Left cardiac atrium (tissue), 4 donors: ENCODE data around the gene STX16. TPM values are rescaled to one million over a fixed set of nuclear protein-coding genes. Genes with fewer than 3 reads are reported as not detected.
A peak's percentile ranks its signal among the peaks of the same experiment; 100 is the strongest.

Source experiments
- ATAC-seq, 2 donors: fragments of 200-7000 bp; cut with Tn5 transposase; one replicate each; pipeline ENCODE4 v1.9.1; 2020; ENCODE audit warnings: mild to moderate bottlenecking in 2 of 2, moderate library complexity in 2 of 2
- DNase-seq: peaks from one replicate; pipeline ENCODE4 v3.0.0-alpha.2; 2020
- intact Hi-C, 2 donors: fragments of 100-400 bp; cut with DNase I; formaldehyde crosslinking; loops; one replicate each; pipeline versions ENCODE4 v1.14.1 to v1.15.1; 2022 to 2023
- long read RNA-seq: library from polyadenylated mRNA; unstranded; transcript quantifications from one replicate; pipeline ENCODE4 v2.0.0, GENCODE V29; 2021
- total RNA-seq, 2 donors: library from RNA; stranded (reverse); fragmentation: NEBNext Ultra II Directional; extraction: Animal tissue kit (Norgen Biotek cat#: 25700); gene quantifications; one replicate each; pipeline ENCODE4 v1.2.1, GENCODE V29; 2021
- donor health status: DM: no; HTN: yes; CAD: no.
- donor health status: DM: no; HTN: yes; CAD: no; lungs with severe emphysema.
- donor health status: DM: yes; HTN: yes; CAD: no.
- donor health status: Dilated cardiomyopathy.

Gene STX16, protein sequence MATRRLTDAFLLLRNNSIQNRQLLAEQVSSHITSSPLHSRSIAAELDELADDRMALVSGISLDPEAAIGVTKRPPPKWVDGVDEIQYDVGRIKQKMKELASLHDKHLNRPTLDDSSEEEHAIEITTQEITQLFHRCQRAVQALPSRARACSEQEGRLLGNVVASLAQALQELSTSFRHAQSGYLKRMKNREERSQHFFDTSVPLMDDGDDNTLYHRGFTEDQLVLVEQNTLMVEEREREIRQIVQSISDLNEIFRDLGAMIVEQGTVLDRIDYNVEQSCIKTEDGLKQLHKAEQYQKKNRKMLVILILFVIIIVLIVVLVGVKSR
- total RNA-seq = 10 to 100 TPM; 22.8 to 32.0 TPM
- long read RNA-seq, full-length matches to known transcripts = 5 of 6 reads
- long read RNA-seq, partial matches to known transcripts = 0 of 6 reads
- long read RNA-seq, other reads (novel, unspliced or antisense) = 1 of 6 reads

DNA sequence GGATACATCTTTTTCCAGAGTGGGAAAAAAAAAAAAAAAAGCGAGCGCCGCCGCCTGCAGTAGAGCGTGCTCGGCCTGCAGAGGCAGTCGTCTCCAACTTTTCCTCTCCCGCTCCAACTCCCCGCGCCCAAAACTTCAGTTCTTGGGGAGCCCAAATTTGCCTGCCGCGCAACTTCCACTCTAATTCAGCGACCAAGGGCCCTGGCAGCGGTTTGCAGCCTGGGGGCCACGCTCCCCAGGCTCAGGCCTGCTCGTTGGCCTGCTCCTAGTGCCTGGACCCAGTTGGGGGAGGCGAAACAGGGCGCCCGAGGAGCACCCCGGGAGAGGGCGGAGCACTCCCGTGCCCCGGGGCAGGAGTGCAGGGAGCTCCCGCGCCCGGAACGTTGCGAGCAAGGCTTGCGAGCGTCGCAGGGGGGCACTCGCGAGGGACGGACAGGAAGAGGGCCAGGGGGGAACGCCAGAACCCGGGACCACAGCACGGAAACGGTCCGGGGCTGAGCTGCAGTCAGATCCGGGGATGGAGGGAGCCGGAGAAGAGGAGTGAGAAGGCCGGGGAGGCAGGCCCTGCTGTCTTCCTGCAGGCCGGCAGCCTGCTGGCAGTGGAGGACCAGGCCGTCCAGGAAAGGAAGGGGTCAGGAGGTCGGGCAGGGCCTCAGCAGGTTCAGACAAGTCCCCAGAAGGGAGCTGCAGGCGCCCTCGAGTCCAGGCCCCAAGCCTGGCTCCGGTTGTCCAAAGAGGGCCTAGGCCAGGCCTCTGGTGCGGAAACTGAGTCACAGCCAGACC lies at the start of gene STX16:
TSS of gene STX16 (plus strand) at position 508 of the 783 bp plus-strand sequence. CDS start 724 bp downstream, outside the sequence.
- intact Hi-C loops = loop anchor here in 1 of 2 donors (5.0 to 10.0 kb wide), 2 partner anchors 184 to 414 kb away; no protein-coding TSS in a partner anchor
- peak; percentile 91 for DNase-seq
- ATAC-seq = peak; percentile 94 to 96

GRCh38 chr20:58602124-58602523 lies 49.0 kb upstream of the STX16 start:
- ATAC-seq (no peak), DNase-seq (no peak)
- intact Hi-C loops = no loop called here

GRCh38 chr20:58603721-58604120 lies 47.4 kb upstream of the STX16 start:
- no peak for DNase-seq
- intact Hi-C loops = no loop called here
- ATAC-seq = no peak

DNA sequence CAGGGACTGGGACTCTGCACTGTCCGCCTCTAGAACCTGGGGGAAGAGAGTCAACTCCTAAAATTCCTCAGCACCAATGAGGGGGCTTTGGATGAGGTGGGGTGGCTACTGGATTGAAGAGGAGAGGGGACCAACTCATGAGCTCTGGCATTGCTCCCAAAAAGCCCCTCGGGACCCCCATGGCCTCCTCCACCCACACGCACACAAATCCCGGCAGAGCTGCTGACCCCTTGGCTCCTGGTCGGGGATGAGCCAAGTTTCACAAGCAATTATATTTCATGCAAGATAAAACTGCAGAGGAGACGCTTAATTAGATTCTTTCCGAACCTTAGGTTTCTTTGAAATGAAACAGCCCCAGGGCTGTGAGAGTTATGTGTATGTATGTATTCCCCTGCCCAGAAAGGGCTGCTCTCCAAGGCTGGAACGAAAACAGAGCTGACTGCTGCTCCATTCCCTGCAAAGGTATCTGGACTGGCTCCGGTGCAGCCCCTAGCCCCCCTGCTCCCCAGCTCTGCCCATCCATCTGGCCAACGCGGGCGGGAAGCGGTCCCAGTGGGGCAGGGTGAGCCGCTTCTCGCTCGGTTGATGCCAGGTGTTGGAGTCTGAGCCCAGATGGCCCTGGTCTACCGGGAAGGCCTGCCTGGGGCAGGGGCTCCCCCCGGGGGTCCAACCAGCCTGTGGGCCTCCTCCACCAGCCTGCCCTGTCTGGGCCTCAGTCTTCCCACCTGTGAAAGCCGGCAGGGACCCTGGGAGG lies 46.8 kb upstream of the STX16 start:
- ATAC-seq (peak in 1 of 2 donors; percentile 38), DNase-seq (no peak)
- intact Hi-C loops = no loop called here

DNA sequence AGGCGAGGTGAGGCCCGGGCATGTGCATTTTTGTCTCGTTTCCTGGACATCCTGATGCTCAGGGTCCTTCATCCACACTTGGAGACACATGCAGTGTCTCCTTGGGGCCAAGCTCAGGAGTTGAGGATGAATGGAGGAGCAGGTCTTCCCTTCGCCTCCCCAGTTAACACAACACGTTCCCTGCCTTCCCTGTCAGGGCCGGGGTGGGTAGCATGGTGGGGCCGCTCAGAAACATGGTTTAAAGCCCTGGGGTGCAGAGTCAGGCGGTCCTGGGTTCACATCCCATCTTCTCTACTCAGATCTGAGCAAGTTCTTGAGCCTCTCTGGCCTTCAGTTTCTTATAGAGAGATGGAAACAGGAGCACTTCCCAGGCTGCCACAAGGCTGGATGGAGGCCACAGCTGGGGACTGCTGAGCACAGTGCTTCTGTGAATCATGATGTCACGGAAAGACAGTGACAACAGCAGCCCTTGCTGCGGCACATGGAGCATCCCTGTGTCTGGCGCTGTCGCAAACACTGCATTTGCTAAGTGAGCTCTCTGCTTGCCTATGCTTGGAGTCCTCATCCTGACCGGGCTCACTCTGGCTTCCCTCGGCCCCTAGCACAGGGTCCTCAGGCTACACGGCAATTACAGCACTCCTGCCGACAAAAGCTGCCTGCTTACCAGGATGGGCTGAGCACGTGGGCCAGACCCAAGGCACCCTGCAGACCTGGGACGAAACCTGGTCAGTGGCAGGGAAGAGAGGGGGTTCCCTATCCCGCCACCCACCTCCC lies 45.6 kb upstream of the STX16 start:
- ATAC-seq (no peak), DNase-seq (no peak)
- intact Hi-C loops = no loop called here

GRCh38 chr20:58606184-58606583 lies 44.9 kb upstream of the STX16 start:
- intact Hi-C loops = no loop called here
- no peak for ATAC-seq
- DNase-seq = no peak

GRCh38 chr20:58608096-58608840 lies 42.8 kb upstream of the STX16 start:
- no peak for ATAC-seq
- intact Hi-C loops = no loop called here
- no peak for DNase-seq

- intact Hi-C loops = no loop called here
- ATAC-seq (no peak), DNase-seq (no peak)
Observed at GRCh38 chr20:58609026-58609425, 42.1 kb upstream of the STX16 start.

DNA sequence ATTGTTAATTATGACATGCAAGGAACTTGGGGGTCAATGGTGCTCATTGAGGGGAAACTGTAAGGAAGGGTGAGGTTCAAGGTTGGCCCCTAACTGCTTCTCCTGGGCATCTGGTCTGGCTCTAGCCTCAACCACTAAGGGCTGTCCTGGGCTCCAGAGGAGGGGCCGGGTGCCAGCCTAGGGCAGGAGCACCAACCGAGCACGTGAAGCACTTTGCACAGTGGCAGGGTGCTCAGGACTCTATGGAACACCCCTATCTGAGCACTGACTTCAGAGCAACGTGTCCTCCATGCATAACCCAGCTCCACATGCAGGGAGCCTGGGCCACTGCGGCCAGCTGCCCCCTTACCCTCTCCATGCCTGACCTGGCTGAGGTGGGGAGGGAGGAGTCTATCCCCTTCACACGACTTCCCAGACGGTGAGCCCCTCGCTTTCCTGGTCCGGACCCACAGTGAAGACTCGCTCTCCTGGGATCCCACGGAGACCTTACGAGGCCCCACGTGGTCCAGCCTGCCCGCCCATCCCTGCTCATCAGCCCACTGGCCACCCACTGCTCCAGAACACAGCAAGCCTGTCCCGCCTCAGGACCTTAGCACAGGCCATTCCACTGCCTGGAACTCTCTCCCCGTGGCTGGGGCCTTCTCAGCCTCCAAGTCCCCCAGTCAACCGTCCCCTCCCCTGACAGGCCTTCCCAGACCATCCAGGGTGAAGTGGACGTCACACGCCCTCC lies 40.8 kb upstream of the STX16 start:
- intact Hi-C loops = no loop called here
- DNase-seq = no peak
- no peak for ATAC-seq

DNA sequence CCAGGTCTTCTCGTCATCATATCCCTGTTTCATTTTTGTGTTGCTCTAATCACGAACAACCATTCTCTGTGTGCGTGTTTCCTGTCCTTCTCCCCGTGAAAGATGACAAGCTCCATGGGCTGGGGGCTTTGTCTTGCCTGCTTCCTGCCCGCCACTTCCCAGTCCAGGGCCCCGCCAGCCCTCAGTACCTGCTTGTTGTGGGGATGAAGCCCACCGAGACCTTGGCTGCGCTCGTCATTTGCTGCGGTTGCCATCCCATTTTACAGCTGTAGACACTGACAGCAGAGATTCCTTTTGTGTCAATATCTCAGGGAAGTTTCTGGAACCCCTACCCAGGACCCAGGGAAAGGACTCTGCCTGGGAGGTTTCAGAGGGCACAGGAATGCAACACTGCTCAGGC lies 40.3 kb upstream of the STX16 start:
- intact Hi-C loops = no loop called here
- no peak for DNase-seq
- no peak for ATAC-seq

DNA sequence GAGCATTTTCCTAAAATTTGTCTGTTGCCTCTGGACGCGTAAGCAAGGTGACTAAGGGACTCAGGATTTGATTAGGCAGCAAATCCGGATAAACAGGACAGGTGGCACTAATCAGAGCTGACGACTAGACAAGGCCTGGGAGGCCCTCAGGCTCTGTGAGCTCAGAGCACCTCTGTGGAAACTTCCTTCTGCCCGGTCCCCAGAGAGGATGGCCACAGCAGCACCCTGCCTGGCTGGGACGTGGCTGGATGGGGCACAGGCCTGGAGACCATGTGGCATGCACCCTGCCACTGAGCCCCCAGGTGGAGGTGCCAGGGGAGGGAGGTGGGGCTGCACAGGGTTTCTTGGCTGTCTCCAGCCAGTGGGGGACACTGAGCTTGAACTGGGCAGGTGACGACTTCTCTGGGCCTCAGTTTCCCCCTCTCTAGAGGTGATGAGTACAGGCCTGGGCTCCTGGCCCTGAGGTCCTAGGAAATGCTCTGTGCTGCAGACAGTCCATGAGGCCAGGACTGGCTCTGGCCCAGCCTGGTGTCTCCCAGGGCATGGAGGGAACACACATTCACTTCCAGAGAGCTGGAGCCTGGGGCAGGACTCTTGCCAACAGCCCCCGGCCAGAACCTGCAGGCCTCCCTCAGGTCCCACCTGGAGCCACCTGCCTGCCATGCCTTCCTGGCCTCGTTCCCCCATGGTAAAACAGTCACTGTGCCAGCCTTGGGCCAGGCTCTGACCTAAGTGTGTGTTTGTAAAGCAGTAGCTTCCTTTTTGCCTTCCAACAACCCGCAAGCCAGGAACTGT lies 39.6 kb upstream of the STX16 start:
- ATAC-seq (peak; percentile 22 to 36), DNase-seq (peak; percentile 36)
- intact Hi-C loops = no loop called here

DNA sequence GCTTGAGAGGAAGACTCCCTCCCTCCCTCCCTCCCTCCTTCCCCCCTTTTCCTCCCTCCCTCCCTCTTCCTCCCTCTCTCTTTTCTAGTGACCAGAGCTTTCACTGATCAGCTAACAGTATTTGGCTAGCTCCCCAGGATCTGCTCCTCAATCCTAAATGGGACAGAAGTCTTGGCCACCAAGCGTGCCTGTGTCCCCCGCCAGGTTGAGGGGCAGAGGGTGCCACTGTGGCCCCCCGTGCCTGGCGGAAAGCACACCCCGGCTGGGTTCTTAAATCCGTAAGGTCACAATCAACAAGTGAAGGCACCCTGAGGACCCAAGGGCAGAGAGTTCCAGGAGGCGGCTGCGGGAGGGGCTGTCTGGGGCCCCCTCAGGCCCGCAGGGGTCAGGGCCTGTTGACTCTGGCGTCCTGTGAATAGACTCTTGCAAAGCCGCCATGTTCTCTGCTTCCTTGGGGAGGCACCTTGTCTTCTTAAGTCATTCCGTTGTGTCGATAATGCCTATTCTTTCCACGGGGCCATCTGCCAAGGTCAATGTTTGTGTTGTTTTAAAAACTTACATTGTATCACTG lies 38.9 kb upstream of the STX16 start:
- DNase-seq = peak; percentile 74
- peak; percentile 58 to 81 for ATAC-seq
- intact Hi-C loops = no loop called here

- no peak for ATAC-seq
- intact Hi-C loops = no loop called here
- DNase-seq = no peak
Observed at GRCh38 chr20:58613061-58613854, 37.8 kb upstream of the STX16 start.

DNA sequence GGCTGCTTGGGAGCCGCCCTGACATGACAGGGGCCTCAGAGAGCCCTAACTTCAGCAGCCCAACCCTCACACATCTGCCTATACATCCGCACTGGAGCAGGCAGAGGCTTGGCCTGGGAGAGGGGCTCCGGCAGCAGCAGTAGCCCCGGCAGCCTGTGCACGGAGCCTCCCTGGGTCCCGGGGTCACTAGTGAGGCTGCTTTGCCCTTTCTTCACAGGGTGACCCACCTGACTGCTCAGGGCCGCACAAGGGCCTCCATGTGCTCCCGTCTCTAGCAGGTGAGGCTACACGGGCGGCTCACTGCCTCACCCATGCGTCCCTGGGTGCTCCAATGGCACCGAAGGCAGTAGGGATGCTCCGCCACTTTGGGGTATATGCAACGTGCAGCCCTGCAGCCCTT lies 36.7 kb upstream of the STX16 start:
- no peak for DNase-seq
- no peak for ATAC-seq
- intact Hi-C loops = no loop called here

DNA sequence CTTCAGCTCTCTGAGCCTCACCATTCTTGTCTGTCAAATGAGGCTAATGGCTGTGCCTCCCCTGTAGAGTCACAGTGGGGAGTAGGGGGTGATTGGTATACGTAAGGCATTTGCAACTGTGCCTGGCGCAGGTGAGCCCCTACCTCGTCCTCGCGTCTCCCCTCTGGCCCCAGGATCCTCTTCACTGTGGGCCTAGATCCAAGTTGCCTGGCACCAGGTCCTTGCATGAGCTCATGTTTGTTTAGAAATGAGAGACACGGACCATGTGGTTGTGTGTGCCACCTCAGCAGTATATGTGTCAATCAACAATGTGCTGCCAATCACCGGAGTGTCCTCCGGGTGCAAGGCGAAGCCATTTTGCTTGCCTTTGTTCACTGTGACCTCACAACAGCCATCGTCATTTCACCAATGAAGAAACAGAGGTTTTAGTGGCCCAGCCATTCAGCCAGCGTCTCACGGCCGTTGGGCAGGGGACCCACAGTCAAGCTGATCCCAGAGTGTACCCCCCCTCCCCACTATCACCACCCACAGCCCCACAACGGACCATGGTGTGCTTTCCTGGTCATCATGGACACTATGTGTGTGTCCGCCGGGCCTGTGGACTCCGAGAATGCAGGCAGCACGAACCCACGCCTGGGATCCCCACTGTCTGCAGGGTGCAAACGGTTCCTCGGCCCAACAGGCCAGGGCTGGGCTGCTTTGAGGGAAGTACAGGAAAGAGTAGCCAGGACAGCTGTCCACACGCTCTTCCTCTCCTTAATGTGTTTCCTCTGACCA lies 35.9 kb upstream of the STX16 start:
- intact Hi-C loops = no loop called here
- DNase-seq (no peak), ATAC-seq (no peak)
